HEK293 (cell line): ENCODE results near the gene TNNT3.

Experiments used
- PRDM1 ChIP-seq: fragments of 450-650 bp; formaldehyde crosslinking; IDR thresholded peaks from 2 replicates; pipeline ENCODE4; 2016; ENCODE audit warnings: missing biosample characterization, missing genetic modification characterization
- SALL2 ChIP-seq: fragments of 450-650 bp; formaldehyde crosslinking; IDR thresholded peaks from 2 replicates; pipeline ENCODE4 v1.5.0; 2017; ENCODE audit warnings: missing biosample characterization, mild to moderate bottlenecking, missing genetic modification characterization, borderline replicate concordance
- YY1 ChIP-seq: fragments of 450-650 bp; formaldehyde crosslinking; IDR thresholded peaks from 2 replicates; pipeline ENCODE4 v1.5.1; 2018; ENCODE audit warnings: missing biosample characterization, missing genetic modification characterization
- ZBTB20 ChIP-seq: fragments of 450-650 bp; formaldehyde crosslinking; IDR thresholded peaks from 2 replicates; pipeline ENCODE4 v1.5.1; 2016; ENCODE audit warnings: missing biosample characterization, missing genetic modification characterization
- ZNF10 ChIP-seq: fragments of 450-650 bp; formaldehyde crosslinking; IDR thresholded peaks from 2 replicates; pipeline ENCODE4 v1.5.1; 2017; ENCODE audit warnings: missing biosample characterization, missing genetic modification characterization
- ZNF274 ChIP-seq, 2 experiments: fragments of 200-500 bp in 1 of 2; fragments of 450-650 bp in 1 of 2; sonication (Bioruptor generic) in 1 of 2; formaldehyde crosslinking in 1 of 2; IDR thresholded peaks; 2 replicates each; pipeline versions ENCODE4 v1.5.1 to v1.6.1; 2014 to 2016; ENCODE audit warnings: borderline replicate concordance in 1 of 2, inconsistent platforms in 1 of 2, low read length in 1 of 2, missing biosample characterization in 1 of 2, missing genetic modification characterization in 1 of 2
- ZNF280C ChIP-seq: fragments of 450-650 bp; formaldehyde crosslinking; IDR thresholded peaks from 2 replicates; pipeline ENCODE4 v1.5.1; 2016; ENCODE audit warnings: missing biosample characterization, missing genetic modification characterization
- ZNF302 ChIP-seq: fragments of 450-650 bp; formaldehyde crosslinking; IDR thresholded peaks from 2 replicates; pipeline ENCODE4 v1.5.1; 2016; ENCODE audit warnings: missing biosample characterization, missing genetic modification characterization, low read depth
- ZNF335 ChIP-seq: fragments of 450-650 bp; formaldehyde crosslinking; conservative IDR thresholded peaks from 2 replicates; pipeline ENCODE4 v1.5.1; 2016; ENCODE audit warnings: missing biosample characterization, missing genetic modification characterization
- ZNF350 ChIP-seq: fragments of 450-650 bp; formaldehyde crosslinking; IDR thresholded peaks from 2 replicates; pipeline ENCODE4 v1.5.0; 2017; ENCODE audit warnings: missing biosample characterization, mild to moderate bottlenecking, missing genetic modification characterization
- ZNF398 ChIP-seq: fragments of 450-650 bp; formaldehyde crosslinking; IDR thresholded peaks from 2 replicates; pipeline ENCODE4 v1.5.1; 2017; ENCODE audit warnings: missing biosample characterization, missing genetic modification characterization
- ZNF747 ChIP-seq: fragments of 450-650 bp; formaldehyde crosslinking; IDR thresholded peaks from 2 replicates; pipeline ENCODE4 v1.5.1; 2016; ENCODE audit warnings: missing biosample characterization, missing genetic modification characterization
- TF ChIP-seq, protein P1 (sequence below): fragments of 450-650 bp; formaldehyde crosslinking; IDR thresholded peaks from 2 replicates; pipeline ENCODE4 v1.5.1; 2016; ENCODE audit warnings: missing biosample characterization, missing genetic modification characterization
- TF ChIP-seq, protein P2 (sequence below): fragments of 450-650 bp; formaldehyde crosslinking; IDR thresholded peaks from 2 replicates; pipeline ENCODE4 v1.5.1; 2016; ENCODE audit warnings: missing biosample characterization, missing genetic modification characterization

DNA sequence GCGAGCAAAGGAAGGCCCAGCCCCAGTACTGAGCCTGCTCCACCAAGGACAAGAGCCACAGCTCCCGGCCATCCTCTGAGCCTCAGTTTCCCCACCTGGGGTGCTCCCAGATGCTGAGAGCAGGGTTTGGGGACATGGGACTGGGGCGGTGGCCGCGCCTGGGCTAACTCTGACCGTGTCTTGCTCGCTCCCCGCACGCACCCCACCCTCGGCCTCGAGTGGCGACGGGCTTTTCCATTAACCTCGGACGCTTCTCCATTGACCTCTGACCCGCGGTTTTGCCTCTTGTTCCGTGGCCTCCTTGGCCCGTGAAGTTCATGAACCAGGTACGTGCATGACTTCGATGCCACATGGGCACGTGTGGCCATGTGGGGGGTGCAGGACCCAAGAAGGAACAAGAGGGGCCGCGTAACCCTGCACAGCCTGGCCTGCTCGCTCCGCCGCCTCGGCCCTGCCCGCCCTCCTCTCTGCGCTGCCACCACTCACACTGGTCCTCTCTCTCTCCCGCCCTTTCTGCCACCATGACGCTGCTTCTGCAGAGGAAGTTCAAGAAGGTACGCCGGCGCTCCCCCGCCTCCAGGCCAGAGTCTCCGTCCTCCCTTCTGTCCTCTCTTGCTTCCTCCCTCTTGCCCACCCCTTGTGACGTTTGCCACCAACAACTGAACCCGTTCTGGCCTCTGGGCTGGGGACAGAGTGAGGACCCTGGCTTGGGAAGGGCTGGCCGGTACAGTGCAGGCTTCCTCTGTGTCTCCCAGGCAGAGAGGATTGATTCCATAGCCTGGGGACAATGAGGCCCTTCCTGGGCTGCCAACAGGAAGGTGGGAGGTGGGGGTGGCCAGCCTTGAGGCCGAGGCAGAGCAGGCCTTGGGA, 6.9 kb downstream of the TNNT3 start:
- TF ChIP-seq ZNF747: no peak
- TF ChIP-seq, protein P1, sequence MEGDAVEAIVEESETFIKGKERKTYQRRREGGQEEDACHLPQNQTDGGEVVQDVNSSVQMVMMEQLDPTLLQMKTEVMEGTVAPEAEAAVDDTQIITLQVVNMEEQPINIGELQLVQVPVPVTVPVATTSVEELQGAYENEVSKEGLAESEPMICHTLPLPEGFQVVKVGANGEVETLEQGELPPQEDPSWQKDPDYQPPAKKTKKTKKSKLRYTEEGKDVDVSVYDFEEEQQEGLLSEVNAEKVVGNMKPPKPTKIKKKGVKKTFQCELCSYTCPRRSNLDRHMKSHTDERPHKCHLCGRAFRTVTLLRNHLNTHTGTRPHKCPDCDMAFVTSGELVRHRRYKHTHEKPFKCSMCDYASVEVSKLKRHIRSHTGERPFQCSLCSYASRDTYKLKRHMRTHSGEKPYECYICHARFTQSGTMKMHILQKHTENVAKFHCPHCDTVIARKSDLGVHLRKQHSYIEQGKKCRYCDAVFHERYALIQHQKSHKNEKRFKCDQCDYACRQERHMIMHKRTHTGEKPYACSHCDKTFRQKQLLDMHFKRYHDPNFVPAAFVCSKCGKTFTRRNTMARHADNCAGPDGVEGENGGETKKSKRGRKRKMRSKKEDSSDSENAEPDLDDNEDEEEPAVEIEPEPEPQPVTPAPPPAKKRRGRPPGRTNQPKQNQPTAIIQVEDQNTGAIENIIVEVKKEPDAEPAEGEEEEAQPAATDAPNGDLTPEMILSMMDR (tag by site-specific recombination): no peak
- TF ChIP-seq ZBTB20 (tag by site-specific recombination): no peak
- TF ChIP-seq, protein P2, sequence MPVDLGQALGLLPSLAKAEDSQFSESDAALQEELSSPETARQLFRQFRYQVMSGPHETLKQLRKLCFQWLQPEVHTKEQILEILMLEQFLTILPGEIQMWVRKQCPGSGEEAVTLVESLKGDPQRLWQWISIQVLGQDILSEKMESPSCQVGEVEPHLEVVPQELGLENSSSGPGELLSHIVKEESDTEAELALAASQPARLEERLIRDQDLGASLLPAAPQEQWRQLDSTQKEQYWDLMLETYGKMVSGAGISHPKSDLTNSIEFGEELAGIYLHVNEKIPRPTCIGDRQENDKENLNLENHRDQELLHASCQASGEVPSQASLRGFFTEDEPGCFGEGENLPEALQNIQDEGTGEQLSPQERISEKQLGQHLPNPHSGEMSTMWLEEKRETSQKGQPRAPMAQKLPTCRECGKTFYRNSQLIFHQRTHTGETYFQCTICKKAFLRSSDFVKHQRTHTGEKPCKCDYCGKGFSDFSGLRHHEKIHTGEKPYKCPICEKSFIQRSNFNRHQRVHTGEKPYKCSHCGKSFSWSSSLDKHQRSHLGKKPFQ: no peak
- no peak for TF ChIP-seq ZNF10 (tag by site-specific recombination)
- TF ChIP-seq ZNF335 (tag by site-specific recombination): no peak
- TF ChIP-seq ZNF280C: no peak
- no peak for TF ChIP-seq ZNF398 (tag by site-specific recombination)
- no peak for TF ChIP-seq ZNF274 (IDR thresholded peaks at IDR 0.05; ENCODE audit: low read length)
- TF ChIP-seq ZNF274 (tag by site-specific recombination; IDR thresholded peaks at IDR 0.05; ENCODE audit: borderline replicate concordance): no peak
- no peak for TF ChIP-seq SALL2
- no peak for TF ChIP-seq ZNF350 (tag by site-specific recombination)
- no peak for TF ChIP-seq YY1
- TF ChIP-seq PRDM1 (tag by site-specific recombination): no peak
- TF ChIP-seq ZNF302 (tag by site-specific recombination): no peak
